Glutamatergic neuron (in vitro differentiated cells): ENCODE results near the gene EIF2B2. TPM values are rescaled to one million over a fixed set of nuclear protein-coding genes. Genes with fewer than 3 reads are reported as not detected.
A peak's percentile ranks its signal among the peaks of the same experiment; 100 is the strongest.

Experiments used
- DNase-seq: peaks from one replicate; pipeline ENCODE4 v3.0.0; 2022
- H3K27ac Mint-ChIP-seq: one replicate; pipeline ENCODE4 v1.8.0; 2020; ENCODE audit warnings: mild to moderate bottlenecking, mixed read lengths, inconsistent platforms; ENCODE audit not compliant: unreplicated experiment
- H3K27me3 Mint-ChIP-seq: one replicate; pipeline ENCODE4 v1.8.0; 2020; ENCODE audit warnings: mild to moderate bottlenecking, moderate library complexity, mixed read lengths, inconsistent platforms; ENCODE audit not compliant: unreplicated experiment
- H3K36me3 Mint-ChIP-seq: one replicate; pipeline ENCODE4 v1.8.0; 2020; ENCODE audit warnings: mild to moderate bottlenecking, mixed read lengths, inconsistent platforms; ENCODE audit not compliant: unreplicated experiment
- H3K4me1 Mint-ChIP-seq: one replicate; pipeline ENCODE4 v1.8.0; 2020; ENCODE audit warnings: mild to moderate bottlenecking, low read depth, mixed read lengths, inconsistent platforms; ENCODE audit not compliant: unreplicated experiment
- H3K4me3 Mint-ChIP-seq: one replicate; pipeline ENCODE4 v1.8.0; 2020; ENCODE audit warnings: mild to moderate bottlenecking, mixed read lengths, inconsistent platforms; ENCODE audit not compliant: unreplicated experiment
- H3K9me3 Mint-ChIP-seq: one replicate; pipeline ENCODE4 v1.8.0; 2020; ENCODE audit warnings: mild to moderate bottlenecking, moderate library complexity, mixed read lengths, inconsistent platforms; ENCODE audit not compliant: unreplicated experiment
- total RNA-seq: library from RNA; stranded (reverse); fragmentation: NEBNext Ultra II Directional; extraction: Animal tissue kit (Norgen Biotek cat#: 25700); gene quantifications from one replicate; pipeline ENCODE4 v1.2.1, GENCODE V29; 2021; ENCODE audit not compliant: unreplicated experiment
- TF ChIP-seq, protein P1 (sequence below): fragments of 200-600 bp; sonication (generic); IDR thresholded peaks from one replicate; pipeline ENCODE4 v1.5.0; 2021; ENCODE audit not compliant: partially characterized antibody, unreplicated experiment

EIF2B2 gene
- total RNA-seq, 1 donor from 2014 or later: 39.6 TPM

DNA sequence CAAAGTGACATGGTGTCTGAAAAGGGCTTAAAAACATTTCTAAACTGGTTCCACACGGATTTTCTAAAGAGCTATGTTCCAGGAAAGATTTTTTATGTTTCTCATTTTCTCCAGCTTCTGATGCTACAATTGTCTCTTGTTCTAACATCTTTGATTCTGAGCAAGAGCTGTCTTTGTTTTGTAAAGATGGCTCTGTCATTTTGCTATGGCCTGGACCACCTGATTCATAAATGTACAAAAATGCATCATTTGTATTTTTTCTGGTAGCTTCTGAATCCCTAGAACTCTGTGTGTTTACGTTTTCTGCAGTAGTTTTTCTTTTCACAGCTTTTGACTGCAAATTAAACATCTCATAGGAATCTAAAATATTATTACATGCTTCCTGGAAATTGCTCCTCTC lies 45.4 kb downstream of the EIF2B2 start:
- Mint-ChIP-seq H3K27ac (no peak overlapping the region), H3K4me1 (no peaks in the 10 kb centered on the region), H3K9me3 (peaks cover 5% of the 10 kb centered on the region), H3K27me3 (peaks cover 4% of the 10 kb centered on the region), H3K36me3 (no peaks in the 10 kb centered on the region), H3K4me3 (no peak overlapping the region)
- TF ChIP-seq, protein P1, sequence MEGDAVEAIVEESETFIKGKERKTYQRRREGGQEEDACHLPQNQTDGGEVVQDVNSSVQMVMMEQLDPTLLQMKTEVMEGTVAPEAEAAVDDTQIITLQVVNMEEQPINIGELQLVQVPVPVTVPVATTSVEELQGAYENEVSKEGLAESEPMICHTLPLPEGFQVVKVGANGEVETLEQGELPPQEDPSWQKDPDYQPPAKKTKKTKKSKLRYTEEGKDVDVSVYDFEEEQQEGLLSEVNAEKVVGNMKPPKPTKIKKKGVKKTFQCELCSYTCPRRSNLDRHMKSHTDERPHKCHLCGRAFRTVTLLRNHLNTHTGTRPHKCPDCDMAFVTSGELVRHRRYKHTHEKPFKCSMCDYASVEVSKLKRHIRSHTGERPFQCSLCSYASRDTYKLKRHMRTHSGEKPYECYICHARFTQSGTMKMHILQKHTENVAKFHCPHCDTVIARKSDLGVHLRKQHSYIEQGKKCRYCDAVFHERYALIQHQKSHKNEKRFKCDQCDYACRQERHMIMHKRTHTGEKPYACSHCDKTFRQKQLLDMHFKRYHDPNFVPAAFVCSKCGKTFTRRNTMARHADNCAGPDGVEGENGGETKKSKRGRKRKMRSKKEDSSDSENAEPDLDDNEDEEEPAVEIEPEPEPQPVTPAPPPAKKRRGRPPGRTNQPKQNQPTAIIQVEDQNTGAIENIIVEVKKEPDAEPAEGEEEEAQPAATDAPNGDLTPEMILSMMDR: no peak
- DNase-seq: no peak

DNA sequence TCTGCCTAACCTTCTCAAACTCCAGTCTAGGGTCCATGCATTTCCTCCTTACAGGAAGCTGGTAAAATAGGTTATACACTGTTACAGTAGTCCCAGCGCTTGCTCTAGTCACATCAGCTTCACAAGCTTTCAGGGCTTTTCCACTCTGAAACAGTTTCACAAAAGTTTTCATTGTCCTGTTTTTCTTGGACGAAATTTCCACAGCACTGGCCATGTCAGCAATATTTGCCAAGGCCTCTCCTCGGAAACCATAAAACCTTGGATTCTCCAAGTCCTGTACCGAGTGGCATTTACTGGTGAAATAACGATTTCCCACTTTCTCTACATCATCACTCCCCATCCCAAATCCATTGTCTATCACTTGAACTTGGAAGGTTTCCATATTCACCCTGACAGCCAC lies 46.4 kb downstream of the EIF2B2 start:
- Mint-ChIP-seq H3K27me3 (peaks cover 4% of the 10 kb centered on the region), H3K4me1 (no peaks in the 10 kb centered on the region), H3K27ac (no peak overlapping the region), H3K9me3 (peaks cover 5% of the 10 kb centered on the region), H3K4me3 (no peak overlapping the region), H3K36me3 (no peaks in the 10 kb centered on the region)
- DNase-seq: no peak
- TF ChIP-seq, protein P1: no peak

DNA sequence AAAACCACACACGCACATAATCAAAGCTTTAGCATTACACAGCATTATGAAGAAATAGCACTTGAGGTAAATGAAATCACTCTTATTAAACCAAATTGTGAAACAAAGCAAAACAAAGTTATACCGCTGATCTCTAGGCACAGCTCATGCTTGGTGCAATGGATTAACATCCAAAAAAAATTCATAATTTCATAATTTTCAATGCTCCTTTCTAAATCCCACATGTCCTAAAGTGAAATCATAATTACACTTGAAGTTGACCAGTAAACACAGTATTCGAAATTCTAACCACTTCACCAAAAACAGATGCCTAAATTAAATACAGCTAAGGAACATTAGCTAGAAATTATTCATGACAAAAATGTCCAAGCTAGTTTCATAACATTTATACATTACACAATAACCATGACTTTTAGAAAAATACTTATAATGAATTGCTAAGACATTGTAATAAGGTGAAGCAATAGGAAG lies 47.0 kb downstream of the EIF2B2 start:
- no peaks in the 10 kb centered on the region for H3K4me1 Mint-ChIP-seq
- TF ChIP-seq, protein P1: no peak
- peaks cover 5% of the 10 kb centered on the region for H3K9me3 Mint-ChIP-seq
- H3K36me3 Mint-ChIP-seq: no peaks in the 10 kb centered on the region
- peaks cover 4% of the 10 kb centered on the region for H3K27me3 Mint-ChIP-seq
- no peak overlapping the region for H3K4me3 Mint-ChIP-seq
- H3K27ac Mint-ChIP-seq: no peak overlapping the region
- DNase-seq: no peak

DNA sequence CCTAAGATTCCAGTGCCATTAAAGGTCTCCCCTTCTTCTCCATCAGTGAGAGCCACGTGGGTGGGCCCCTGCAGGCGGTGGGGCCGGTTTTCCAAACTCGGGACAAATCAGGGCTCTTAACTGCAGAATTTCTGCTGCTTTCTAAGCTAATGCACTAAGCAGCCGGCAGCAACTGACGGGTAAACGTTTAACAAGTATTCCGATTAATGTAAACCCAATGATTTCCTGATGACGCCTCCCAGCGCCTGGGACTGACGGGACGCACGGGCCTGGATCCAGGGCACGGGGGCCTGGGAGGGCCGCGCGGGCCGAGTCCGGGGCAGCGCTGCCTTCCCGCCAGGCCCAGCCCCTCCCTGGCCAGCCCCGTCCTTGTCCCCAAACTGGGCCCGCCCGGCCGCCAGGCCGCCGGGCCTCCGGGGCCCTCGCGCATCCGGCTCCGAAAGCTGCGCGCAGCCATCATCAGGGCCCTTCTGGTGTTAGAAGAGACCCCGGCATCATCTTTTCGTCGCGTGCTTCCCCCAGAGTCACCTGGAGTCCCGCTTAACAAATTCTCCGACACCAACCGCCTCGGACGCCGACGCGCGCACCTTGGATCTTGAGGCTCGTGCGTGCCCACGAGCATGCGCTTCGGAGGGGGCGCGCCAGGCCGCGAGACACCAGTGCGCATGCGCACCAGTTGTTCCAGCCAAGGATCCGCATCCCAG lies 48.3 kb downstream of the EIF2B2 start, which contains the start of gene MLH3:
Gene MLH3, minus strand, starts transcription at position 616 of the 704 bp plus-strand sequence. CDS start 1,812 bp downstream, outside the sequence.
- TF ChIP-seq, protein P1: no peak
- peak; percentile 81 for DNase-seq
- Mint-ChIP-seq H3K4me3 (peak within 1 kb of the TSS; percentile 89), H3K4me1 (no peaks in the 10 kb centered on the region), H3K27me3 (peaks cover 4% of the 10 kb centered on the region), H3K9me3 (peaks cover 5% of the 10 kb centered on the region), H3K27ac (peak within 1 kb of the TSS; percentile 86), H3K36me3 (no peaks in the 10 kb centered on the region)

DNA sequence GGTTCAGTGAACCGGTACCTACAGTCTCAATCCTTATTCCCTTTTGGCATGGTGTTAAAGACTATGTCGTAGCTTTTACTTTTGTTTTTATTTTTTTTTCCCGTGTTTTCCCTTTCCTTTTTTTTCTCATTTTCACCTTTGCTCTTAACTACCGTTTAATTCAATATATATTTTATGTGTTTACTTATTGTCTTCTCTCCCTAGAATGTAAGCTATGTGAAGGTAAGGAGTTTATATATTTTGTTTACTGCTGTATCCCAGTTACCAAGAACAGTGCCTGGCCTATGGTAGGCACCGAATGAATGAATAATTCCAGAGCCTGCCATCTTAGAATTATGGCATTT lies 48.8 kb downstream of the EIF2B2 start:
- TF ChIP-seq, protein P1: no peak
- Mint-ChIP-seq H3K36me3 (no peaks in the 10 kb centered on the region), H3K27ac (peak overlapping the region; percentile 86), H3K4me3 (peak overlapping the region; percentile 89), H3K4me1 (no peaks in the 10 kb centered on the region), H3K27me3 (peaks cover 4% of the 10 kb centered on the region), H3K9me3 (peaks cover 5% of the 10 kb centered on the region)
- DNase-seq: no peak
